Trophoblast cell (in vitro differentiated cells and primary cell): Measurements from ENCODE around the gene NLK.
A peak's percentile ranks its signal among the peaks of the same experiment; 100 is the strongest.

Experiments used
- DNase-seq, 2 donors: peaks; one replicate each; pipeline ENCODE4 v3.0.0-alpha.2; 2016
- H2AFZ ChIP-seq: 2 replicates; pipeline ENCODE4 v1.6.1; 2013; ENCODE audit warnings: low read length, moderate library complexity, mild to moderate bottlenecking; ENCODE audit not compliant: insufficient read depth, poor library complexity
- H2AK5ac ChIP-seq: 2 replicates; pipeline ENCODE4 v1.6.1; 2013; ENCODE audit warnings: mild to moderate bottlenecking, low read length
- H2BK120ac ChIP-seq: 2 replicates; pipeline ENCODE4 v1.6.1; 2013; ENCODE audit warnings: low read length, mild to moderate bottlenecking, moderate library complexity; ENCODE audit not compliant: insufficient read depth, poor library complexity
- H2BK12ac ChIP-seq: 2 replicates; pipeline ENCODE4 v1.6.1; 2013; ENCODE audit warnings: mild to moderate bottlenecking, low read length, moderate library complexity
- H2BK5ac ChIP-seq: 2 replicates; pipeline ENCODE4 v1.6.1; 2013; ENCODE audit warnings: low read length, low read depth, moderate library complexity, mild to moderate bottlenecking; ENCODE audit not compliant: poor library complexity
- H3K14ac ChIP-seq: 2 replicates; pipeline ENCODE4 v1.6.1; 2013; ENCODE audit warnings: mild to moderate bottlenecking, low read length
- H3K18ac ChIP-seq: 2 replicates; pipeline ENCODE4 v1.6.1; 2013; ENCODE audit warnings: mild to moderate bottlenecking, low read length
- H3K23ac ChIP-seq: 2 replicates; pipeline ENCODE4 v1.6.1; 2013; ENCODE audit warnings: low read length
- H3K27ac ChIP-seq: 2 replicates; pipeline ENCODE4 v1.5.1; 2013; ENCODE audit warnings: low read depth, mild to moderate bottlenecking, inconsistent platforms, low read length, moderate library complexity
- H3K27me3 ChIP-seq: 2 replicates; pipeline ENCODE4 v1.6.1; 2013; ENCODE audit warnings: inconsistent platforms, mild to moderate bottlenecking, low read length, moderate library complexity; ENCODE audit not compliant: insufficient read depth
- H3K36me3 ChIP-seq, 2 experiments: 1 replicate in 1 of 2; 2 replicates in 1 of 2; pipeline ENCODE4 v1.6.1; 2013; ENCODE audit warnings: low read length in 2 of 2, mild to moderate bottlenecking in 2 of 2, moderate library complexity in 1 of 2; ENCODE audit not compliant: insufficient read depth in 2 of 2, control insufficient read depth in 1 of 2
- H3K4ac ChIP-seq: 2 replicates; pipeline ENCODE4 v1.6.1; 2013; ENCODE audit warnings: low read depth, mild to moderate bottlenecking, low read length, moderate library complexity
- H3K4me1 ChIP-seq, 2 experiments: 1 replicate in 1 of 2; 2 replicates in 1 of 2; pipeline ENCODE4 v1.6.1; 2013; ENCODE audit warnings: low read length in 2 of 2, mild to moderate bottlenecking in 2 of 2, moderate library complexity in 1 of 2; ENCODE audit not compliant: insufficient read depth in 2 of 2, control insufficient read depth in 1 of 2
- H3K4me2 ChIP-seq: 2 replicates; pipeline ENCODE4 v1.6.1; 2013; ENCODE audit warnings: inconsistent platforms, mild to moderate bottlenecking, low read length, moderate library complexity
- H3K4me3 ChIP-seq: 2 replicates; pipeline ENCODE4 v1.5.1; 2013; ENCODE audit warnings: mild to moderate bottlenecking, low read depth, low read length, inconsistent platforms
- H3K79me1 ChIP-seq: one replicate; pipeline ENCODE4 v1.6.1; 2013; ENCODE audit warnings: low read length
- H3K79me2 ChIP-seq: 2 replicates; pipeline ENCODE4 v1.6.1; 2013; ENCODE audit warnings: low read length, mild to moderate bottlenecking; ENCODE audit not compliant: control insufficient read depth, insufficient read depth, poor library complexity
- H3K9ac ChIP-seq: 2 replicates; pipeline ENCODE4 v1.6.1; 2013; ENCODE audit warnings: mild to moderate bottlenecking, low read length
- H3K9me3 ChIP-seq: 2 replicates; pipeline ENCODE4 v1.6.1; 2013; ENCODE audit warnings: low read depth, mild to moderate bottlenecking, control low read depth, inconsistent platforms, low read length; ENCODE audit not compliant: insufficient read depth
- H4K12ac ChIP-seq: 2 replicates; pipeline ENCODE4 v1.6.1; 2013; ENCODE audit warnings: low read depth, mild to moderate bottlenecking, low read length, moderate library complexity
- H4K8ac ChIP-seq: 2 replicates; pipeline ENCODE4 v1.6.1; 2013; ENCODE audit warnings: low read depth, mild to moderate bottlenecking, low read length, moderate library complexity
- H4K91ac ChIP-seq: one replicate; pipeline ENCODE4 v1.6.1; 2013; ENCODE audit warnings: low read depth, mild to moderate bottlenecking, low read length, moderate library complexity
- WGBS: extraction: QIAGEN DNeasy Blood & Tissue Kit; methylation state at CpG from one replicate; pipeline ENCODE4 v1.1.7; 2013; ENCODE audit warnings: missing lambda C conversion rate; ENCODE audit not compliant: insufficient read length, insufficient coverage; ENCODE audit errors: extremely low coverage; 5-methylcytosine and 5-hydroxymethylcytosine counted together

Gene NLK

GRCh38 chr17:28049071-28049470 lies 6.6 kb downstream of the NLK start:
- Histone ChIP-seq H4K12ac (no peak overlapping the region), H2BK120ac (no peak overlapping the region), H3K18ac (no peak overlapping the region), H4K91ac (no peak overlapping the region), H3K36me3 (no peaks in the 10 kb centered on the region), H3K27me3 (no peaks in the 10 kb centered on the region), H3K79me1 (no peaks in the 10 kb centered on the region), H4K8ac (no peak overlapping the region), H3K27ac (no peak overlapping the region), H3K4me1 (no peaks in the 10 kb centered on the region), H2BK12ac (no peak overlapping the region), H3K23ac (no peak overlapping the region), H2AK5ac (no peak overlapping the region), H3K79me2 (peaks cover 2% of the 10 kb centered on the region), H3K4me3 (no peak overlapping the region), H3K9ac (no peak overlapping the region), H3K14ac (no peak overlapping the region), H3K9me3 (no peaks in the 10 kb centered on the region), H2AFZ (no peak overlapping the region), H2BK5ac (no peak overlapping the region), H3K4me2 (no peak overlapping the region), H3K4ac (no peak overlapping the region)
- WGBS, result no CpG with 5 or more reads among the region's 1 CpG
- no peak for DNase-seq

GRCh38 chr17:28053044-28053670 lies 10.7 kb downstream of the NLK start:
- no peak overlapping the region for H3K18ac ChIP-seq

GRCh38 chr17:28053725-28054124 lies 11.2 kb downstream of the NLK start:
- Histone ChIP-seq H3K4me1 (no peaks in the 10 kb centered on the region), H3K4ac (no peak overlapping the region), H2BK120ac (no peak overlapping the region), H3K4me2 (no peak overlapping the region), H3K9ac (no peak overlapping the region), H3K18ac (no peak overlapping the region), H4K12ac (no peak overlapping the region), H3K4me3 (no peak overlapping the region), H2AFZ (no peak overlapping the region), H2BK5ac (no peak overlapping the region), H3K23ac (no peak overlapping the region), H3K36me3 (peaks cover 1% of the 10 kb centered on the region in 2 experiments), H3K79me1 (no peaks in the 10 kb centered on the region), H2AK5ac (no peak overlapping the region), H3K79me2 (peaks cover 5% of the 10 kb centered on the region), H4K91ac (no peak overlapping the region), H3K27me3 (no peaks in the 10 kb centered on the region), H2BK12ac (no peak overlapping the region), H4K8ac (no peak overlapping the region), H3K14ac (no peak overlapping the region), H3K27ac (no peak overlapping the region), H3K9me3 (no peaks in the 10 kb centered on the region)
- no CpG with 5 or more reads among the region's 2 CpGs for WGBS
- DNase-seq, result no peak

More at GRCh38 chr17:28053044-28053670, 10.7 kb downstream of the NLK start:
- no peaks in the 10 kb centered on the region for H3K36me3 ChIP-seq
- no peak for DNase-seq
- no peak overlapping the region for H2BK12ac ChIP-seq
- no peaks in the 10 kb centered on the region for H3K27me3 ChIP-seq
- H3K27ac ChIP-seq, result no peak overlapping the region
- no CpG with 5 or more reads among the region's 3 CpGs for WGBS
- H2AFZ ChIP-seq, result no peak overlapping the region
- no peaks in the 10 kb centered on the region for H3K9me3 ChIP-seq
- no peak overlapping the region for H3K4me3 ChIP-seq
- H3K4ac ChIP-seq, result no peak overlapping the region
- H2BK5ac ChIP-seq, result no peak overlapping the region
- H4K8ac ChIP-seq, result no peak overlapping the region
- peaks cover 5% of the 10 kb centered on the region for H3K79me2 ChIP-seq
- H4K12ac ChIP-seq, result no peak overlapping the region
- H3K79me1 ChIP-seq, result no peaks in the 10 kb centered on the region
- no peak overlapping the region for H4K91ac ChIP-seq
- no peaks in the 10 kb centered on the region for H3K4me1 ChIP-seq
- no peak overlapping the region for H3K23ac ChIP-seq
- no peak overlapping the region for H3K14ac ChIP-seq
- no peak overlapping the region for H2BK120ac ChIP-seq
- H3K9ac ChIP-seq, result no peak overlapping the region
- no peak overlapping the region for H2AK5ac ChIP-seq
- H3K4me2 ChIP-seq, result no peak overlapping the region

DNA sequence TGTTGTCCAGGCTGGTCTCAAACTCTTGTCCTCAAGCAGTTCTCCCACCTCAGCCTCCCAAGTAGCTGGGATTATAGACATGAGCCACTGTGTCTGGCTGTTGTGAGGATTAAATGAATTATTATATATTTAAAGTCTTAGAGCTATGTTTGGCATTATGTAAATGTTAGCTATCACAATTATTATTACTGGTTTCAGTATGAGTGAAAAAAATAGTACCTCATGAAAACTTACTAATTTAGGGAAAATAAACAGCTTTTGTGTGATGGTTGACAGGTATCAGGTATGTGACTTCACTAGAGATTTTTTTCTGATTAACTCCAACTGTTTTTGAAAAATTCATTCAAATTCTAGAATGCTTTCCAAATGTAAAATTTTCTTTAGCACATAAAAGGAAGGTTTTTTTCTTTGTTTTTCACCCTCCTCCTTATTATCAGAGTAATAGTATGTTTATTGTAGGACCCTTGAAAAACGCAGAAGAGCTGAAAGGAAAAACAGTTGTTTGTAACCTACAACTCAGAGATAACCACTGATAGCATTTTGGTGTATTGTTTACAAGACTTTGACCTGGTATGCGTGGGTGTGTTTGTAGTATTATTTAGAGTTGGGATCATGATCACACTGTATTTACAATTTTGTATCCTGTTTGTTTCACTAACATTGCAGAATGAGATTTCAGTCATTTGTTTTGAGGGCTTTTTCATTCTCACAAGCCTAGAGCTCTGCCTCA lies 13.2 kb downstream of the NLK start:
- H2AFZ ChIP-seq, result no peak overlapping the region
- no peaks in the 10 kb centered on the region for H3K4me1 ChIP-seq
- peaks cover 1 to 2% of the 10 kb centered on the region in 2 experiments for H3K36me3 ChIP-seq
- H3K27ac ChIP-seq, result no peak overlapping the region
- H3K4me2 ChIP-seq, result no peak overlapping the region
- H3K18ac ChIP-seq, result no peak overlapping the region
- peak overlapping the region; percentile 79 for H3K4ac ChIP-seq
- no peak overlapping the region for H3K4me3 ChIP-seq
- no peak overlapping the region for H3K23ac ChIP-seq
- H3K9me3 ChIP-seq, result no peaks in the 10 kb centered on the region
- peaks cover 4% of the 10 kb centered on the region for H3K79me2 ChIP-seq
- H2BK120ac ChIP-seq, result no peak overlapping the region
- WGBS, result no CpG with 5 or more reads among the region's 2 CpGs
- no peaks in the 10 kb centered on the region for H3K79me1 ChIP-seq
- H2AK5ac ChIP-seq, result no peak overlapping the region
- H4K8ac ChIP-seq, result no peak overlapping the region
- H4K12ac ChIP-seq, result no peak overlapping the region
- no peak overlapping the region for H4K91ac ChIP-seq
- H3K14ac ChIP-seq, result no peak overlapping the region
- no peak overlapping the region for H2BK5ac ChIP-seq
- H3K27me3 ChIP-seq, result no peaks in the 10 kb centered on the region
- H3K9ac ChIP-seq, result no peak overlapping the region
- no peak overlapping the region for H2BK12ac ChIP-seq
- DNase-seq, result no peak
